ENCODE results near the gene RPTOR. TPM values are rescaled to one million over a fixed set of nuclear protein-coding genes. Genes with fewer than 3 reads are reported as not detected.

RPTOR gene
- total RNA-seq, 1 donor from 2014 or later: 32.0 TPM

DNA sequence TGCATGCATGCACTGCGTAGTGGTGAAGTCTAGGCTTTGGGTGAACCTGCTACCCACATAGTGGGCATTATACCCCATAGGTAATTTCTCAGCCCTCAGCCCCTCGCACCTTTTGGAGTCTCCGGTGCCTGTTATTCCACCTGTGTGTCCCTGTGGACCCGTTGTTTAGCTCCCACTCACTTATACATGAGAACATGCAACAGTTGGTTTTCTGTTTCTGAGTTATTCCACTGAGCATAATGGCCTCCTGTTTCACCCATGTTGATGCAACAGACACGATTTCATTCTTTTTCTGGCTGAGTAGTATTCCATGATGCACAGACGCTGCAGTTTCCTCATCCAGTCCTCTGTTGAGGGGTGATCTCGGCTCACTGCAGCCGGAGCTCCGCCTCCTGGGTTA is 305.5 kb downstream of the RPTOR start:
- H3K4me3 ChIP-seq (ENCODE audit: insufficient read depth, low read depth, low read length): no peak overlapping the region
- TF ChIP-seq CTCF (IDR thresholded peaks at IDR 0.05; ENCODE audit: insufficient read depth, low read depth, low read length) (no peak), EZH2 (IDR thresholded peaks at IDR 0.05; ENCODE audit: insufficient read depth, low read length) (no peak)
- no peaks in the 10 kb centered on the region for H3K27me3 Mint-ChIP-seq (ENCODE audit: low read depth, unreplicated experiment)
- peaks cover 4% of the 10 kb centered on the region for H3K36me3 ChIP-seq (ENCODE audit: insufficient read depth, low read length)
- DNase-seq (ENCODE audit: low read depth) (no peak), FAIRE-seq (no peak)
- H3K4me1 Mint-ChIP-seq (ENCODE audit: low read depth, unreplicated experiment): peaks cover 4% of the 10 kb centered on the region
- no peak overlapping the region for H3K4me2 ChIP-seq (ENCODE audit: low read length)
- no peaks in the 10 kb centered on the region for H3K27me3 ChIP-seq (ENCODE audit: insufficient read depth, low read length)
- H3K27ac Mint-ChIP-seq (ENCODE audit: unreplicated experiment): no peak overlapping the region
- H3K9ac ChIP-seq (ENCODE audit: low read length): no peak overlapping the region
- peaks cover 24% of the 10 kb centered on the region for H3K36me3 Mint-ChIP-seq (ENCODE audit: low read depth, unreplicated experiment)
- H3K9me3 ChIP-seq (ENCODE audit: insufficient read depth, low read depth, low read length): no peaks in the 10 kb centered on the region
- H2AFZ ChIP-seq (ENCODE audit: low read depth, low read length): no peak overlapping the region
- no peaks in the 10 kb centered on the region for H4K20me1 ChIP-seq (ENCODE audit: insufficient read depth, low read length)
- no peak overlapping the region for H3K4me3 Mint-ChIP-seq (ENCODE audit: unreplicated experiment)
- no peaks in the 10 kb centered on the region for H3K79me2 ChIP-seq (ENCODE audit: insufficient read depth, low read length)
- H3K27ac ChIP-seq (ENCODE audit: low read depth, low read length): no peak overlapping the region
- no peaks in the 10 kb centered on the region for H3K4me1 ChIP-seq (ENCODE audit: insufficient read depth, low read length)
- H3K9me3 Mint-ChIP-seq (ENCODE audit: unreplicated experiment): no peaks in the 10 kb centered on the region

- Mint-ChIP-seq H3K27me3 (ENCODE audit: low read depth, unreplicated experiment) (no peaks in the 10 kb centered on the region), H3K36me3 (ENCODE audit: low read depth, unreplicated experiment) (peaks cover 24% of the 10 kb centered on the region), H3K4me3 (ENCODE audit: unreplicated experiment) (no peak overlapping the region), H3K27ac (ENCODE audit: unreplicated experiment) (no peak overlapping the region), H3K9me3 (ENCODE audit: unreplicated experiment) (no peaks in the 10 kb centered on the region), H3K4me1 (ENCODE audit: low read depth, unreplicated experiment) (peaks cover 6% of the 10 kb centered on the region)
- Histone ChIP-seq H3K36me3 (ENCODE audit: insufficient read depth, low read length) (peaks cover 4% of the 10 kb centered on the region), H3K4me1 (ENCODE audit: insufficient read depth, low read length) (peaks cover 5% of the 10 kb centered on the region), H3K79me2 (ENCODE audit: insufficient read depth, low read length) (no peaks in the 10 kb centered on the region), H3K4me2 (ENCODE audit: low read length) (no peak overlapping the region), H3K4me3 (ENCODE audit: insufficient read depth, low read depth, low read length) (no peak overlapping the region), H3K9ac (ENCODE audit: low read length) (no peak overlapping the region), H3K9me3 (ENCODE audit: insufficient read depth, low read depth, low read length) (no peaks in the 10 kb centered on the region), H2AFZ (ENCODE audit: low read depth, low read length) (no peak overlapping the region), H3K27ac (ENCODE audit: low read depth, low read length) (no peak overlapping the region), H4K20me1 (ENCODE audit: insufficient read depth, low read length) (no peaks in the 10 kb centered on the region), H3K27me3 (ENCODE audit: insufficient read depth, low read length) (no peaks in the 10 kb centered on the region)
- FAIRE-seq: no peak
- TF ChIP-seq CTCF (IDR thresholded peaks at IDR 0.05; ENCODE audit: insufficient read depth, low read depth, low read length): no peak
- TF ChIP-seq EZH2 (IDR thresholded peaks at IDR 0.05; ENCODE audit: insufficient read depth, low read length): no peak
- no peak for DNase-seq (ENCODE audit: low read depth)
These were observed 306.2 kb downstream of the RPTOR start for GRCh38 chr17:80850817-80851216.

DNA sequence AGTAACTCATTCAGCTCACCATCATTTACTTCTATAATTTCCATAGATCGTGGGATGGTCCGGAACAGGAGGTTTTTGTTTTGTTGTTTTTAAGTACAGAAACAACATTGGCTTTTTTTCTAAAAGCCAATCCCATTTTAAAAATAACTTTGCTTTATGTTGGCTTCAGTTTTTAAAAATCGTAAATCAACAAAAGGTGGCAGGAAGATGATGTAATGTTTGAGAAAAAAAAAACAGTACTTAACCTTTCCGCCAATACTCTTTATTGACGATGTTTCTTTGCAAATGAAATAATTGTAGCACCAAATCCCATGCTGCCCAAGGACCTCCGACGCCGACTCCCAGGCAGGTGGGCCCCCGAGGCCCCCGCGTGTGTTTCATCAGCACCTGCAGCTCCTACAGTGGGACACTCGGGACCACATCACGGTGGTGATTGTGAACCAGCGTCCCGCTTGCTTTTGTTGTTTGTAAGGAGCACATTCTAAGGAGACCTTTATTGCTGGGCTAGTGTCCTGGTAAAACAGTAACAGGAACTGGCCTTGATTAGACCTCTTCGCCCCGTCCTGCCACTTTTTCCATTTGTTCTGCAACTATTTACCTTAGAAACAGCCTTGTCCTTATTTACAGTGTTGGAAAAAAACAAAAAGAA is 306.8 kb downstream of the RPTOR start:
- Histone ChIP-seq H3K9ac (ENCODE audit: low read length) (no peak overlapping the region), H3K36me3 (ENCODE audit: insufficient read depth, low read length) (peaks cover 4% of the 10 kb centered on the region), H3K9me3 (ENCODE audit: insufficient read depth, low read depth, low read length) (no peaks in the 10 kb centered on the region), H3K4me1 (ENCODE audit: insufficient read depth, low read length) (peaks cover 11% of the 10 kb centered on the region), H2AFZ (ENCODE audit: low read depth, low read length) (no peak overlapping the region), H3K4me2 (ENCODE audit: low read length) (no peak overlapping the region), H3K79me2 (ENCODE audit: insufficient read depth, low read length) (no peaks in the 10 kb centered on the region), H4K20me1 (ENCODE audit: insufficient read depth, low read length) (no peaks in the 10 kb centered on the region), H3K4me3 (ENCODE audit: insufficient read depth, low read depth, low read length) (no peak overlapping the region), H3K27ac (ENCODE audit: low read depth, low read length) (no peak overlapping the region), H3K27me3 (ENCODE audit: insufficient read depth, low read length) (no peaks in the 10 kb centered on the region)
- peaks cover 12% of the 10 kb centered on the region for H3K4me1 Mint-ChIP-seq (ENCODE audit: low read depth, unreplicated experiment)
- TF ChIP-seq EZH2 (IDR thresholded peaks at IDR 0.05; ENCODE audit: insufficient read depth, low read length): no peak
- no peak for DNase-seq (ENCODE audit: low read depth)
- no peak for FAIRE-seq
- no peaks in the 10 kb centered on the region for H3K9me3 Mint-ChIP-seq (ENCODE audit: unreplicated experiment)
- H3K27me3 Mint-ChIP-seq (ENCODE audit: low read depth, unreplicated experiment): no peaks in the 10 kb centered on the region
- H3K27ac Mint-ChIP-seq (ENCODE audit: unreplicated experiment): no peak overlapping the region
- peaks cover 24% of the 10 kb centered on the region for H3K36me3 Mint-ChIP-seq (ENCODE audit: low read depth, unreplicated experiment)
- no peak overlapping the region for H3K4me3 Mint-ChIP-seq (ENCODE audit: unreplicated experiment)
